Stimulated activated CD4-positive, alpha-beta T cell treated with anti-CD3 and anti-CD28 coated beads, Interleukin-12 subunit alpha, Interleukin-12 subunit beta, amount 100 ng/mL, for 48 hours (primary cell): ENCODE measurements around the gene MOSMO.
"Not testable (repeated sequence)": the region's sequence is repeated elsewhere in the genome, so short reads cannot be mapped to it uniquely, and the experiment has no call there.

Experiments used
- DNase-seq, 3 donors: peaks; one replicate each; pipeline ENCODE4 v3.0.0-alpha.2; 2020; ENCODE audit warnings: low read depth in 2 of 3, low spot score in 1 of 3

Gene MOSMO

DNA sequence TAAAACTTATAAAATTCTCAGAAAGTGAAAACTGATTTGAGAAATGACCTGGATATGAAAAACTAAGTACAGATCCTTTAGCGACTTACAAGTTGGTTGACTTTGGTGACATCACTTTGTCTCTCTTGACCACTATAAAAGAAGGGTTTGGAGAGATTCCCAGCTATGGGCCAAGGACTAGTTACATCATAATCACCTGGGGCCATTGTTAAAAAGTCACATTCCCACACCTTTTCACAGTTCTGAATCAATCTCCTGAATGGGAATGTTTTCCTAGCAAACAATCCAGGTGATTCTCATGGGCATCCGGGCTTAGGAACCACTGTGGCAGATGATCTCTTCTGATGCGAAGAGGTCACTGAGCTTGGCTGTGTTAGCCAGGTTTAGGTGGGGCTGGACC, 83.8 kb downstream of the MOSMO start:
- no peak for DNase-seq

DNA sequence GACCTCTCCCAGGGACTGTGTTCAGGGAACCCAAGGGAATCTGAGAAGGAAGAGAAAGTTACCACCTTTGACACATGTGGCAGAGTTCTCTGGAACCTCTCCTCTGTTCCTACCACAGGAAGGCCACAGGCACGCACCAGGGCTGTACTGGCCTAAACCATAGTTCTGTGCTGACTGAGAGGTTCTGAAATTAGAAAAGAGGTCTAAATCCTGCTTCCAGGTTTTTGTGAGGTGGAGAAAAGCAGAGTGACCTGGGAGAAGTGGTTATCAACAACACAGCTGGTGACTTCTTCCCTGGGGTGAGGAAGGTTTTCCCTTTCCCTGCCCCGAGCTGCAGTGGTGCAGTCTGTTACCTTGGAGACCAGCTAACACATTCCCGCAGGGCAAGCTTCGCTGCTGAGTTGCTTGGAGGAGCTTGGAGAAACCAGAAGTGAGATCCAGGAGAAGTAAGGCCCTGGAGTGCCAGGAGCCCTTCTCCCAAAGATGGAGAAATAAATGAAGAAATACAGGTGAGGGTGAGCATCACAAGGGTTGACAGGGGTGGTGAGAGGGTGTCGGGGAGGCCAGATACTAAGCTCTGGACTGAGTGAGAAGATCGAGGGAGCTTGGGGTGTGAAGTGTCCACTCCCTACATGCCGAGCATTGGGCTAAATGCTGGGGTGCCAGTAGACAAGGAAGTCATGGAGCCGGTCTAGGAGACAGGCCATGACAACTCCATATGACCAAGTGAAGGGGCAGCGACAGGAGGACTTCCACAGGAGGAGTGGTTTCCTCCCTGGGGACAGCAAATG, 84.4 kb downstream of the MOSMO start, which contains the start of gene VWA3A:
TSS of gene VWA3A (plus strand) at position 399 of the 791 bp plus-strand sequence. CDS start at position 496, 97 bp downstream.
- DNase-seq, result no peak

DNA sequence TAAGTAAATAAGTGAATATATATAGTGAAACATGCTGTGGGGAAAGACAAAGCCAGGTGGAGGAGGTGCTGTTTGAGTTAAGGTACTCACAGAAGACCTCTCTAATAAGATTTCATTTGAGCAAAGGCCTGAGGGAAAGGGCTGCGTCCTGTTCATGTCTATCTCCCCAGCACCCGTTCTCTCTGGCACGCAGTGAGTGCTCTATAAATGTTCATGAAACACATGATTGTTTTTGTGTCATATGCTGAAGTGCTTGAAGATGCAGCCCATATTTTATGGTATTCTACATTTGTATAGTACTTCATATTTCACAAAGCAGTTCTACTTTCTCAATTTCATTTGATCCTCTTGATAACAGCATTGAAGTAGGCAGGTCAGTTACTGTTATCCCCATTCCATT, 85.4 kb downstream of the MOSMO start:
- no peak for DNase-seq

DNA sequence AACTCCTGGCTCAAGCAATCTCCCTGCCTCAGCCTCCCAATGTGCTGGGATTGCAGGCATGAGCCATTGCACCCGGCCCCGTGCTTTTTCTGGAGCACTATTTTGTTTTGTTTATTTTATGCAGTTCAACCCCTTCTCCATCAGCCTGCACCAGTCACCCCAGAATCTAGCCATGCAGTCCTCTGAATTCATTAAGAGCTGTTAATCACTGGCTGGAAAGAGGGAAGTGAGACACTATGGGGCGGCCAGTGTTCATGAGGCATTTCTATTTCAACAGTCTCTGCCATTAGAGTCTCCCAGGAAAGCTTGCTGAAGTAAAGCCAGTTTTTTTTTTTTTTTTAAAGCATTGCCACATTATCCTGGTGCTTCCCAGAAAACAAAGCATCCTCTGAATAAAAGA, 86.1 kb downstream of the MOSMO start:
- DNase-seq, result no peak

DNA sequence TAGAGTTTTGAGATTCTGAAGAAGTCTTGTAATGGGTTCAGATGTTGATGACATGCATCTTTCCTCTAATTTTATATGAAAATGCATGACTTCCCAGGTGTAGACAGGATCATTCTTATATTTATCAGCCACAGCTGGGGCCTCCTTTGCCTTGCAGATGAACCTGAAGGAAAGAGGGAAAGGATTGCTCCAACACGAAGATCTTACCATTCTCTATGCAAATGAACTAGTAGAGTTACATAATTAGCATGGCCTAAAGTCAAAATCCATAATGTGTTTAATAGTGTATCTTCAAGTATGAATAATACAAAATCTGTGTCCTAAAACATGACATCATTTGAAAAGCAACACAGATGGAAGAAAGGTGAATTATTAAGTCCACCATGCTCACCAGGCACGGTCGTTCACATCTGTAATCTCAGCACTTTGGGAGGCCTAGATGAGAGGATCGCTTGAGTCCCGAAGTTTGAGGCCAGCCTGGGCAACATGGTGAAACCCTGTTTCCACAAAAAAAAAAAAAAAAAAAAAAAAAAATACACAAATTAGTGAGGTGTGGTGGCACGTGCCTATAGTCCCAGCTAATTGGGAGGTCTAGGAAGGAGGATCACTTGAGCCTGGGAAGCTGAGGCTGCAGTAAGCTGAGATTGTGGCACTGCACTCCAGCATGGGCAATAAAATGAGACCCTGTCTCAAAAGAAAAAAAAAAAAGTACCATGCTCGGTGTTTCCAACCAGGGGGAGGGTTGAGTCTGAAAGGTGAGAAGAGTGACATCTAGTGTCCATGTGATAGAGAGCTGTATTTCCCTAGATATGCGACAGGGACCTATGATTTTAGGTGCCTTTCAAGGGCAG, 90.7 kb downstream of the MOSMO start:
- no peak for DNase-seq

DNA sequence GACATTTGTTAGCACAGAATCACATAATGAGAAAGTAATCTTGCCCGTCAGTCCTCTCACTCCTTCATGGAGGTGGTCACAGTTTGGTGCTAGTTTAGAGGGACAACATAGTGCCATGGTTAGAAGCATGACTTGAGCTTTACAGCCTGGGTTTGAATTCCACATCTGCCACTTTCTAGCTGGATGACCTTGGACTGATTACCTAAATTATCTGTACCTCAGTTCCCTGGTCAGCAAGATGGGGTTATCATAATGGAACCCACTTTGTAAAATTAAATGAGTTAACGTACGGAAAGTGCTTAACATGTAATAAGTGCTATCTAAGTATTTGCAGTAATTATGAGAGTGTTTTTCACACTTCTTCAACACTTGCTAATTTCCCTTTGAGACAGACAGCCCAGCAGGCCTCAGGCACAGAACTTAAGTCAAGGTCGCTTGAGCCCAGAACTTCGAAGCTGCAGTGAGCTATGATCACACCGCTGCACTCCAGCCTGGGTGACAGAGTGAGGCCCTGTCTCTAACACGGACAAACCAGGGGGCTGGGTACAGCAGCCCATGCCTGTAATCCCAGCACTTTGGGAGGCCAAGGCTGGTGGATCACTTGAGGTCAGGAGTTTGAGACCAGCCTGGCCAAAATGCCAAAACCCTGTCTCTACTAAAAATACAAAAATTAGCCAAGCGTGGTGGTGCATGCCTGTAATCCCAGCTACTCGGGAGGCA, 91.5 kb downstream of the MOSMO start:
- no peak for DNase-seq

DNA sequence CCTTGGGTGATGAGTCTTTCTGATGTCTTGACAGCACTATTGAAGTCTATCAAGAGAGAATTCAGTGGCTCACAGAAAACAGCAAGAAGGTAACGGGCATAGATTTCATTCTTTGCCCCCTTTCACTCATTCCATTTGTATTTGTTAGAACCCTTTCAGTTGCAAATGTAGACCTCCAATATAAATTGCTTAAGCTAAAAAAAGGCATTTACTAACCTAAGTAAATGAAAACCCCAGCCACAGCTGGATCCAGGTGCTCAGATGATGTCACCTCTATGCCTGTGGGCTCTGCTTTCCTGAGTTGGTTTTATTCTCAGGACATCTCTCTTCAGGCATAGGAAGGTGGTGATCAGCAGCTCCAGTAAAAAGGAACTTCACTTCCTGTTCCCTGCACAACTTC, 95.5 kb downstream of the MOSMO start:
- DNase-seq, result no peak

DNA sequence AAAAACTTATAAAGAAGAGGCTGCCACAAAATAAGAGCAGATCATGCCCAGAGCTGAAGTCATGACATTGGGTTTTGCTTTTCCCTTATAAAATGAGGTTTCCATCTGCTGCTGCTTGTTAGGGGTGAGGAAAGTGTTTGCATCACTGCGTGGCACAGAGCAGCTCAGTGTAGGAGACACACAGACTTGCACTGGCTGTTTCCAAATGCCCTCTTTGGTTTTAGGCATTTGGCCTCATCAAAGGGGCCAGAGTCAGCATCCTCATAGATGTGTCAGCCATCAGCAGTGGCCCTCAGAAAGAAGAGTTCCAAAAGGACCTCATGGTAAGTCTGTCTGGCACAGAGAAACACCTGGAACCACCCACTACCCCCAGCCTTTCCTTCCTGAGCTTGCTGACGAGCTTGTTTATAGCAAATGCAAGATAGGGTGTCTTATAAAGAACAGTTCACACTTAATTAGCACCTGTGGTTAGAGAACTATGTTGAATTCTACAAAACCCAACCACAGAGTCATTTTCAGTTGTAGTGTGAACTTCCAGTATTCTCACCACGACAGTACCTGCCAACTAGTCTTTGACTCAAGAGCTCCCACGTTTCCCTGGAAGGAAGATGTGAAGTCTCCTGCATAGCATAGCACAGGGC, 101.5 kb downstream of the MOSMO start:
- no peak for DNase-seq

DNA sequence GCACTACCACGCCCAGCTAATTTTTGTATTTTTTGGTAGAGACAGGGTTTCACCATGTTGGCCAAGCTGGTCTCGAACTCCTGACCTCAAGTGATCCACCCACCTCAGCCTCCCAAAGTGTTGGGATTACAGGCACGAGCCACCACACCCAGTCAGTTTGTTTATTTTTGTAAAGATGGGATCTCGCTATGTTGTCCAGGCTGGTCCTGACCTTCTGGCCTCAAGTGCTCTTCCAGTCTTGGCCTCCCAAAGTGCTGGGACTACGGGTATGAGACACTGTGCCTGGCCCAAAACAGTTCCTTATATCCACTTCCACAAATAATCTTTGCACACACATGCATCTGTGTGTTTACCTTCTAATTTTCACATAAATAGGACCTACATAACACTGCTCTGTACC, 103.7 kb downstream of the MOSMO start:
- not testable (repeated sequence) for DNase-seq

DNA sequence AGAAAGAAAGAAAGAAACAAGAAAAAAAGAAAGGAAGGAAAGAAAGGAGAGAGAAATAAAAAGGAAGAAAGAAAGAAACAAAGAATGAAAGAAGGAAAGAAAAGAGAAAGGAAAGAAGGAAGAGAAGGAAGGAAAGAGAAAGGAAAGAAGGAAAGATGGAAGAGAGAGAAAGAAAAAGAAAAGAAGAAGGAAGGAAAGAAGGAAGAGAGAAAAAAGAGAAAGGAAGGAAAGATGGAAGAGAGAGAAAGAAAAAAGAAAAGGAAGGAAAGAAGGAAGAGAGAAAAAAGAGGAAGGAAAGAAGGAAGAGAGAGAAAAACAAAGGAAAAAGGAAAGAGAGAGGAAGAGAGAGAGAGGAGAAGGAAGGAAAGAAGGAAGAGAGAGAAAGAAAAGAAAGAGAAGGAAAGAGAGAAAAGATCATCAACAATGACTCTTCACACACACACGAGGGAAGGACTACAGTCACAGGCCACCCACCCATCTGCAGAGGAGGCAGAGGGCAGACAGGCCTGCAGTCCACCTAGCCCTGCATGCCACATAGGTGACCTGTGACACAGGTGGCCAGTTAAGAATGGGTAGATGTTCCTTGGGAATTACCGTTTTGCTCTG, 108.3 kb downstream of the MOSMO start:
- no peak for DNase-seq

DNA sequence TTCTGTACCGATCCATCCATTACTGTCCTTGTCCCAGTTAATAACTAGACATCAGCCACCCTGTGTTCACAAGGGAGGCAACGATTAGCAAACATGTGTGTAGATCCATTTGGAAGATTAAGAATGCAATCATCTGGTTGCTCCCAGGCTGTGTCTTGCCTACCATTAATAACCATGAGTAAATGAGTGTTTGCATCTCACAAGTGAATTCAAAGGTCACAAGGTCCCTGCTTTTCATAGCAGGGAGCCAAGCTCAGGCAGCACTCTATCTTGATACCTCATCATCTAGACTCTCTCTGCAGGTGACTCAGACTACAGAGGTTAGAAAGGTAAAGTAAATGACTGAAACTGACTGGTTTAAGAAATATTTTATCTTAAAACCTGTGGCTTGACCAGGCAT, 109.7 kb downstream of the MOSMO start:
- DNase-seq, result no peak

DNA sequence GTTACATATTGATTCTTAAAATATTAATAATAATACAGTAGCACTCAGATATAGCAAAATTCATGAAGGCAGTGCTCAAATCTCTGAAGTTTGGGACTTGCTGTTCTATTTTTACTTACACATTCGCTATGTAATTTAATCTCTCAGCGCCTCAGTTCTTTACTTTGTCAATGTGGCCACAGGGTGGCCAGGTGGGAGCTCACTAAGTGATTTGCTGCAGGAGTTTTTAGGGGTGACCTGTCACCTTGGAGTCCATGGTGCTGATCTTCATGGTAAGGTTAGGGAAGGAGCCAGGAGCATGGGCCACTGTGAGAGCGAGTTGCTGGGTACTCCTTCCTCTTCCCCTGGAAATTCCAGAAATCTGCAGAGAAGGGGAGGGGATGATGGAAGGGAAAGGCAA, 112.5 kb downstream of the MOSMO start:
- no peak for DNase-seq

DNA sequence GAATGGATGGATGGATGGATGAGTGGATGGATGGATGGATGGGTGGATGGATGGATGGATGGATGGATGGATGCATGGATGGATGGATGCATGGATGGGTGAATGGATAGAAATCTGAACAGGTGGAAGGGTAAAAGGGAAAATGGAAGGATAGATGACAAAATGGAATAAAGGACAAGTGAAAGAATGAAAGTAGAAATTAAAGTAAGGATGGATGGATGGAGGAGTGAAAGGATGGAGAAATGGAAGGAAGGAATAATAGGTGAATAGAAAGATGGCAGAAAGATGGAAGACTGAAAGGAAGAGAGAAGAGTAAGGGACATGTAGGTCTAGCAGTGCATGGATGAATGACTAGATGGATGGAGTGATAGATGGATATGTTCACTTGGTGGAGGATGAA, 114.3 kb downstream of the MOSMO start:
- no peak for DNase-seq

DNA sequence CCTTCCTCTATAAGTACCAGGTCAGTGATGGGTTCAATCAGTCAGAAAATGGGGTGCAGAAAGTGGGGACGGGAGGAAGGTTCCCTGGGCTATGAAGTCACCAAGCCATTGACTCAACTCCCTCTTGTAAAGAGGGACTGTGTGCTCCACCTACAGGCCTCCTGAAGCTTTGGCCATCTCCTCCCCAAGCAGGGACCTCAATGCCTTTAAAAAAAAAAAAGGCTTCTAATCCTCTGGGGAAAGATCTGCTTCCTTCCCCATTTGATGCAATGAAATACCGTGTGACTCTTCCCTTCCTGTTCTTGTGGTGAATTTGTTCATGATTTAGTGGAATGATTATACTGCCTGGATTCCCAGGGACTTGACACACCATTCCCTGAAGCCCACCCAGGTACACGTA, 115.2 kb downstream of the MOSMO start:
- no peak for DNase-seq

DNA sequence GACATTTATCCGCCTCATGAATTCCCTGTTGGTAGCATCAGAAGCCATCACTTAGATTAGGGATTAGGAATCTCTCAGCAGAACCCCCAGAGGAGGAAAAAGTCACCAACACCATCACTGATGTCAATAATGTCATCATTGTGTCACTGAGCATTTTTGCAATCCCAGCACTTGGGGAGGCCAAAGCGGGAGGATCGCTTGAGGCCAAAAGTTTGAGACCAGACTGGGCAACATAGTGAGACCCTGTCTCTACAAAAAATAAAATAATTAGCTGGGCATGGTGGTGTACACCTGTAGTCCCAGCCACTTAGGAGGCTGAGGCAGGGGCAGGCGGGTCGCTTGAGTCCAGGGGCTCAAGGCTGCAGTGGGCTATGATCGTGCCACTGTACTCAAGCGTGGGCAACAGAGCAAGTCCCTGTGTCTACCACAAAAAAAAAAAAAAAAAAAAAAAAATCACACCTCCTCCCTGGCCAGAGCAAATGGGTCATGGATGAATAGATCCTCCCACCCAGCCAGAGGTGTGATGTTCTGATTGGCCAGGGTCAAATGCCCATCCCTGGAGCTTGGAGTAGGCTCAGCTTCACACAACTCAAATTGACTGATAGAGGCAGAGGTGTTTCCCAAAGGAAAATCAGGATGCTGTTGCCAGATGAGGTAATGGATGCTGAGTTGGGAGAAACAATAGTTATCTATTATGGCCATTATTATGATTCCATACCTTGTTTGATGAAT, 116.0 kb downstream of the MOSMO start:
- DNase-seq, result no peak

DNA sequence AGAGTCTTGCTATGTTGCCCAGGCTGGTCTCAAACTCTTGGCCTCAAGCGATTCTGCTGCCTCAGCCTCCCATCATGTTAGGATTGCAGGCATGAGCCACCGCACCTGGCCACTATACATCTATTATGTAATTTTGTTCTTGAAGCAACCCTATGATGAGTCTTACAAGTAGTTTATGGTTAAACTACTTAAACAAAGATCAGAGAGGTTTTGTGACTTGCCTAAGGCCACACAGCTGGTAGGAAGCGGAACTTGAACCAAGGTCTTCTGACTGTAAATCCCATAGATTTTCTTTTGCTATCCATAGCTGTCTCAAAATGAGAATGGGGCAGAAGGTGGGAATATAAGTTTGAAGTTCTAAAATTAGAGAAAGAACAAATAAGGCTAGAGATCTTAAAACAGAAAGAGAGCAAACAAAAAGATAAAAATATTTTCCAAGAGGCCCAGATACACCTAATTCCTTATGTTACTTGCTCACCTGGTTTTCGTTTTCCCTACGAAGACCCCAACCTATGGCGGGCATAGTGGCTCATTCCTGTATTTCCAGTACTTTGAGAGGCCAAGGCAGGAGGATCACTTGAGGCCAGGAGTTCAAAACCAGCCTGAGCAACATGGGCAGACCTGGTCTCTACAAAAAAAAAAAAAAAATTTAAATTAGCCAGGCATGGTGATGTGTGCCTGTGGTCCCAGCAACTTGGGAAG, 116.8 kb downstream of the MOSMO start:
- no peak for DNase-seq

DNA sequence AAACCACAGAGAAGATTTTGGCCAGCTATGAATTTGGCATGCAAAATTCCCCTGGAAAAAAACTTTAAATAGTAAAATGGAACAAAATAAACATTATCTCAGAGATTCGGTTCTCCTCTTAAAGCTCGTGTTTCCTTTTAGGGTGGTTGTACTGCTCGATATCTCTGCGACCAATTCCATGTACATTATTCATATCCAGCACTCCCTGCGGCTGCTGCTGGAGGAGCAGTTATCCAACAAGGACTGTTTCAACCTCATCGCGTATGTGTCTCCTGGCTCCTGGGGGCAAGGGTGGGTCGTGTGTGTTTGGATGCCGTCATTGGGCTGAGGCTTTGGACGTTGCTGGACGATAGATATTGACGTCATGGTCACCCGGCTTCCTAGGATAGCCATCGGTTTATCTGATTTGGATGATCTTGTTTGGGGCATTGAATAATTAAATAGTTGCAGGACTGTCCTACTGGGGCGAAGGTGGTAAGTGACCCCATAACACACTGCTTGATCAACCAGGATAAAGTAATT, 118.2 kb downstream of the MOSMO start:
- DNase-seq, result no peak

DNA sequence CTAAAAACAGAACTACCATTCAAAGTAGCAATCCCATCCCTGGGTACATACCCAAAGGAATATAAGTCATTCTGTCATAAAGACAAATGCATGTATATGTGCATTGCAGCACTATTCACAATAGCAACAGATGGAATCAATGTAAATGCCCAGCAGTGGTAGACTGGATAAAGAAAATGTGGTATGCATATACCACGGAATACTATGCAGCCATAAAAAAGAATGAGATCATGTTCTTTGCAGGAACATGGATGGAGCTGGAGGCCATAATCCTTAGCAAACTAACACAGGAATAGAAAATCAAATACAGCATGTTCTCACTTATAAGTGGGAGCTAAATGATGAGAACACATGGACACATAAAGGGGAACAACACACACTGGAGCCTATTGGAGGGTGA, 120.6 kb downstream of the MOSMO start:
- not testable (repeated sequence) for DNase-seq

DNA sequence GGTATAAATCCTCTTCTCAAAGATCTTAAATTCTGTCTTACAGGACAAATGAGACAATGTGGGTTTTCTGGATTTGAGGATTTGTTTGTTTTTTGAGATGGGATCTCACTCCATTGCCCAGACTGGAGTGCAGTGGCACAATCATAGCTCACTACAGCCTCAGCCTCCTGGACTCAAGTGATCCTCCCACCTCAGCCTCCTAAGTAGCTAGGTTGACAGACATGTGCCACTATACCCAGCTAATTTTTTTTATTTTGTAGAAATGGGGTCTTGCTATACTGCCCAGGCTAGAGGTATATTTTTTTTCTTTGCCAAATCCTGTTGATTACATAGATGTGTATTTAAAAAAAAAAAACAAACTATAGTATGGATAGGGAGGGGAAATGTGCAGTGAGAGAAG, 122.6 kb downstream of the MOSMO start:
- no peak for DNase-seq
